ENCODE measurements around the gene ZNF296. TPM values are rescaled to one million over a fixed set of nuclear protein-coding genes. Genes with fewer than 3 reads are reported as not detected.
"Not testable (repeated sequence)": the region's sequence is repeated elsewhere in the genome, so short reads cannot be mapped to it uniquely, and the experiment has no call there.

The ZNF296 gene
- total RNA-seq, 1 donor from 2014 or later, result 0.70 TPM

DNA sequence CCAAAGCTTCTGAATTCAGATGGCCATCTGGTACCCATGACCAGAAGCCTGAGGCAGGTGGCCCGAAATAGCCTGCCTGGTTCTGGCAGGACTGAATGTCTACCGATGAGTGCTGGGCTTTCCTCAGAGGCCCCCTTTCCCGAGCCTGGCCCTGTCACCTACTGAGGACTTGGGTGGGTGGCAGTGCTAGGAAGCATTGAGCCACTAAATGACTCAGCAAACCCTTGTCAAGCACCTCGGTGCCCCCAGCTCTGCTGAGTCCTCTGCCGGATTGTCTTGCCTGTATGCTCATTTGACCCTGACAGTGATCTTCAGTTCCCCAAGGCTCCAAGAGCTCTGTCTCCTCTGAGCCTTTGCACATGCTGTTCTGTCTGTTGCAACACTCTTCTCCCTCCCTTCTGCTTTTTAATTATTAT is 34.6 kb upstream of the ZNF296 start:
- H3K4me1 Mint-ChIP-seq (ENCODE audit: unreplicated experiment), result peaks cover 2% of the 10 kb centered on the region
- H3K27me3 Mint-ChIP-seq (ENCODE audit: unreplicated experiment), result no peaks in the 10 kb centered on the region
- TF ChIP-seq, protein P1, sequence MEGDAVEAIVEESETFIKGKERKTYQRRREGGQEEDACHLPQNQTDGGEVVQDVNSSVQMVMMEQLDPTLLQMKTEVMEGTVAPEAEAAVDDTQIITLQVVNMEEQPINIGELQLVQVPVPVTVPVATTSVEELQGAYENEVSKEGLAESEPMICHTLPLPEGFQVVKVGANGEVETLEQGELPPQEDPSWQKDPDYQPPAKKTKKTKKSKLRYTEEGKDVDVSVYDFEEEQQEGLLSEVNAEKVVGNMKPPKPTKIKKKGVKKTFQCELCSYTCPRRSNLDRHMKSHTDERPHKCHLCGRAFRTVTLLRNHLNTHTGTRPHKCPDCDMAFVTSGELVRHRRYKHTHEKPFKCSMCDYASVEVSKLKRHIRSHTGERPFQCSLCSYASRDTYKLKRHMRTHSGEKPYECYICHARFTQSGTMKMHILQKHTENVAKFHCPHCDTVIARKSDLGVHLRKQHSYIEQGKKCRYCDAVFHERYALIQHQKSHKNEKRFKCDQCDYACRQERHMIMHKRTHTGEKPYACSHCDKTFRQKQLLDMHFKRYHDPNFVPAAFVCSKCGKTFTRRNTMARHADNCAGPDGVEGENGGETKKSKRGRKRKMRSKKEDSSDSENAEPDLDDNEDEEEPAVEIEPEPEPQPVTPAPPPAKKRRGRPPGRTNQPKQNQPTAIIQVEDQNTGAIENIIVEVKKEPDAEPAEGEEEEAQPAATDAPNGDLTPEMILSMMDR (IDR thresholded peaks at IDR 0.05), result no peak
- DNase-seq (ENCODE audit: extremely low spot score, unreplicated experiment), result no peak
- no peaks in the 10 kb centered on the region for H3K36me3 Mint-ChIP-seq (ENCODE audit: unreplicated experiment)
- H3K4me3 Mint-ChIP-seq (ENCODE audit: unreplicated experiment), result no peak overlapping the region
- H3K9me3 Mint-ChIP-seq (ENCODE audit: unreplicated experiment), result no peaks in the 10 kb centered on the region
- no peak overlapping the region for H3K27ac Mint-ChIP-seq (ENCODE audit: unreplicated experiment)

DNA sequence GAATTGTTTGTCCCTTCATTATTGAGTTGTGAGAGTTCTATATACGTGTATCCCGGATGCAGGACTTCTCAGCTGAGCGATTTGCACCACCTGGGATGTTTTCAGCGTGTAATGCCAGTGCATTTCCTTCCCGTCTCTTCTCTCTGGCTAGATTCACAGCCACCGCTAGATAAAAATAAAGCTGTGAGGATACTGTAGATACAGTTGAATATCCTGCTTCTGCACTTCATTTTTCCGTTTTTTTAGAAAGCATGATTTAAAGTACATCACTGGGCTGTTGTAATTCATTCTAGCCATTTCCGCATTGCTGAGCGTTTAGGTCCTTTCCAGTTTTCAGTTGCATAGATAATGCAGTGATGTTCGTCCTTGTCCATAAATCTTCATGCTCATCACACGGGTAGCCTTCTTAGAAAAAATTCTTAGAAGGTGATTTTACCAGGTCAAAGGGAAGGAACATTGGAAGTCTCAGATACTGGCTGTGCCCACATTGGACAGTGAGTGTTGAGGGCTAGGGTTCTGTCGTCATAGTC is 31.4 kb upstream of the ZNF296 start:
- no peaks in the 10 kb centered on the region for H3K27me3 Mint-ChIP-seq (ENCODE audit: unreplicated experiment)
- no peak for DNase-seq (ENCODE audit: extremely low spot score, unreplicated experiment)
- no peaks in the 10 kb centered on the region for H3K36me3 Mint-ChIP-seq (ENCODE audit: unreplicated experiment)
- H3K4me1 Mint-ChIP-seq (ENCODE audit: unreplicated experiment), result peaks cover 18% of the 10 kb centered on the region
- TF ChIP-seq, protein P1 (IDR thresholded peaks at IDR 0.05), result no peak
- no peak overlapping the region for H3K27ac Mint-ChIP-seq (ENCODE audit: unreplicated experiment)
- H3K9me3 Mint-ChIP-seq (ENCODE audit: unreplicated experiment), result no peaks in the 10 kb centered on the region
- H3K4me3 Mint-ChIP-seq (ENCODE audit: unreplicated experiment), result no peak overlapping the region

DNA sequence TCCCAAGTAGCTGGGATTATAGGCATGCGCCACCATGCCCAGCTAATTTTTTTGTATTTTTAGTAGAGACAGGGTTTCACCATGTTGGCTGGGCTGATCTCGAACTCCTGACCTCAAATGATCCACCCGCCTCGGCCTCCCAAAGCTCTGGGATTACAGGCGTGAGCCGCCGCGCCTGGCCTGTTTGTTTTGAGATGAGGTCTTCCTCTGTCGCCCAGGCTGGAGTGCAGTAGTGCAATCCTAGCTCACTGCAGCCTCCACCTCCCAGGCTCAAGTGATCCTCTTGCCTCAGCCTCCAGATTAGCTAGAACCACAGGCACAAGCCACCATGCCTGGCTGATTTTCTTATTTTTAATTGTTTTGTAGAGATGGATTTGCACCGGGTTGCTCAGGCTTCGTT is 30.1 kb upstream of the ZNF296 start:
- not testable (repeated sequence) for H3K27me3 Mint-ChIP-seq (ENCODE audit: unreplicated experiment); H3K4me3 Mint-ChIP-seq (ENCODE audit: unreplicated experiment); H3K27ac Mint-ChIP-seq (ENCODE audit: unreplicated experiment); H3K9me3 Mint-ChIP-seq (ENCODE audit: unreplicated experiment); DNase-seq (ENCODE audit: extremely low spot score, unreplicated experiment); H3K36me3 Mint-ChIP-seq (ENCODE audit: unreplicated experiment)
- peaks cover 20% of the 10 kb centered on the region for H3K4me1 Mint-ChIP-seq (ENCODE audit: unreplicated experiment)

DNA sequence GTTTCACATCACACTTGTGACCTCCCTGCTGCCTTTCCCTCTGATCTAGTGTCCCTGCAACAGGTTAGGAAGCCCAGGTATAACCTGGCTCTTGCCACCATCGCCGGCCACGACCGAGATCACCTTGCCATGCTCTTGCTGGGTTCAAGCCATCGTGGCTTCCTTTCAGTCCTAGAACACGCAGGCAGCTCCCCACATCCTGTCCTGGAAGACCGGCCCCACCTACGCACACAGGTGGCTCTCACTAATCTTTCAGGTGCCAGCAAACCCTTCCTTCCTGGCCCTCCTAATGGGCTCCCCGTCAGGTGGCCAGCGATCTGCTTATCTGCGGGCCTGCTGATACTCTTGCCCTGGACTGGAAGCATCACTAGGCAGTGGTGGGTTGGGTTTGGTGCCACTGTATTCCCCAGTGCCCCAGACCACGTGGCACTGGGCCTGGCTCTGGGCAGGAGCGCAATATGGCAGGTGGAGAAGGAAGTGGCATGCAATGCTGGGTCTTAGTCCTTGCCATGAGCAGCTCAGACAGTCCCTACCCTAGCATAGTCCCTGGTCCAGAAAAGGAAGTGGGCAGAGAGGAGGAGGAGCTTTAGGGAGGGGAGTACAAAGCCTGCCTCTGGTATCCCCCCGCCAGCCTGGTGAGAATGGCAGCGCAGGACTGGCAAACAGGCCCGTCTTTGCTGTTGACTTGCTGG is 28.5 kb upstream of the ZNF296 start:
- DNase-seq (ENCODE audit: extremely low spot score, unreplicated experiment), result no peak
- Mint-ChIP-seq H3K27me3 (ENCODE audit: unreplicated experiment) (no peaks in the 10 kb centered on the region), H3K27ac (ENCODE audit: unreplicated experiment) (no peak overlapping the region), H3K9me3 (ENCODE audit: unreplicated experiment) (no peaks in the 10 kb centered on the region), H3K4me3 (ENCODE audit: unreplicated experiment) (no peak overlapping the region), H3K36me3 (ENCODE audit: unreplicated experiment) (no peaks in the 10 kb centered on the region), H3K4me1 (ENCODE audit: unreplicated experiment) (peaks cover 31% of the 10 kb centered on the region)
- TF ChIP-seq, protein P1 (IDR thresholded peaks at IDR 0.05), result no peak

DNA sequence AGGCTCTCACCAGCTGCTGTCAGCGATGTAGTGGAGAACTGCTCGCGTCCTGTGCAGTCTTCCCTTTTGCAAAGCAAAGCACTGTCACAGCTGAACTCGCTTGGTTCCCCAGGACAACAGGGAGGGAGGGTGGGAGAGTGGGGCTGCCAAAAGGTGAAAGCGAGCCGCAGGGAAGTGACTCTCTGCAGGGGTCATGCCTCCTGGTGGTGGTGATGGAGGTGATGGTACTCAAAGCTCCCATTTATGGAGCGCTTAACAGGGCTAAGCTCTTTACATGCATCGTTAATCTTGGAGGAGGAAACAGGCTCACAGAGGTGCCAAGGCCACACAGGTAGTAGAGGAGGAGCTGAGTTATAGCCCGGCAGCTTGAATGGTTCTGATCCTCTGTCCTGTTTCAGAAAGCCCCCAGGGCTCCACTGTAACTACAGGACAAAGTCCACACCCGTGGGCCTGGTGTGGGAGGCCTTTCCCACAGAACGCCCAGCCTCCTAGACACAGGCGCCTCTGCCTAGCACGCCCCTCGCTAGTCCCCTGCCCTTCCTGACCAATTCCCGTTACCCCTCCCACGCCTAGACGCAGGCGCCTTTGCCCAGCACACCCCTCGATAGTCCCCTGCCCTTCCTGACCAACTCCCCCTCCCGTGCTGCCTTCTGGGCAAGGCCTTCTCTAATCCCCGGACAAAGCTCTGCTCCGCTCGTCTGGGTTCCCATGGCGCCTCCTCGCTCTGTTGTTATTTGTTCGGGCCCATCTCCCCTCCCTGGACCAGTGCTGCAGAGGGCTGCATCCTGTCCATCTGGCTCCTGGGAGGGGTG is 27.4 kb upstream of the ZNF296 start:
- peak overlapping the region; percentile 60 for H3K27ac Mint-ChIP-seq (ENCODE audit: unreplicated experiment)
- no peak overlapping the region for H3K4me3 Mint-ChIP-seq (ENCODE audit: unreplicated experiment)
- peaks cover 41% of the 10 kb centered on the region for H3K4me1 Mint-ChIP-seq (ENCODE audit: unreplicated experiment)
- DNase-seq (ENCODE audit: extremely low spot score, unreplicated experiment), result no peak
- H3K9me3 Mint-ChIP-seq (ENCODE audit: unreplicated experiment), result no peaks in the 10 kb centered on the region
- TF ChIP-seq, protein P1 (IDR thresholded peaks at IDR 0.05), result no peak
- no peaks in the 10 kb centered on the region for H3K27me3 Mint-ChIP-seq (ENCODE audit: unreplicated experiment)
- no peaks in the 10 kb centered on the region for H3K36me3 Mint-ChIP-seq (ENCODE audit: unreplicated experiment)

Measured in osteocyte (in vitro differentiated cells).